ENCODE data around the gene FOXD2. TPM values are rescaled to one million over a fixed set of nuclear protein-coding genes. Genes with fewer than 3 reads are reported as not detected.

Gene FOXD2
- total RNA-seq, 1 donor from 2014 or later: not detected

- no peak for DNase-seq
- H3K36me3 ChIP-seq: no peaks in the 10 kb centered on the region
- peaks cover 70% of the 10 kb centered on the region for H3K27me3 ChIP-seq (ENCODE audit: low read depth)
- no peaks in the 10 kb centered on the region for H3K9me3 ChIP-seq (replicated peaks)
- H3K27ac ChIP-seq (replicated peaks): no peak overlapping the region
- TF ChIP-seq, protein P1, sequence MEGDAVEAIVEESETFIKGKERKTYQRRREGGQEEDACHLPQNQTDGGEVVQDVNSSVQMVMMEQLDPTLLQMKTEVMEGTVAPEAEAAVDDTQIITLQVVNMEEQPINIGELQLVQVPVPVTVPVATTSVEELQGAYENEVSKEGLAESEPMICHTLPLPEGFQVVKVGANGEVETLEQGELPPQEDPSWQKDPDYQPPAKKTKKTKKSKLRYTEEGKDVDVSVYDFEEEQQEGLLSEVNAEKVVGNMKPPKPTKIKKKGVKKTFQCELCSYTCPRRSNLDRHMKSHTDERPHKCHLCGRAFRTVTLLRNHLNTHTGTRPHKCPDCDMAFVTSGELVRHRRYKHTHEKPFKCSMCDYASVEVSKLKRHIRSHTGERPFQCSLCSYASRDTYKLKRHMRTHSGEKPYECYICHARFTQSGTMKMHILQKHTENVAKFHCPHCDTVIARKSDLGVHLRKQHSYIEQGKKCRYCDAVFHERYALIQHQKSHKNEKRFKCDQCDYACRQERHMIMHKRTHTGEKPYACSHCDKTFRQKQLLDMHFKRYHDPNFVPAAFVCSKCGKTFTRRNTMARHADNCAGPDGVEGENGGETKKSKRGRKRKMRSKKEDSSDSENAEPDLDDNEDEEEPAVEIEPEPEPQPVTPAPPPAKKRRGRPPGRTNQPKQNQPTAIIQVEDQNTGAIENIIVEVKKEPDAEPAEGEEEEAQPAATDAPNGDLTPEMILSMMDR (IDR thresholded peaks at IDR 0.05; ENCODE audit: borderline replicate concordance): no peak
- intact Hi-C loops (cut with micrococcal nuclease): no loop called here
- peaks cover 11% of the 10 kb centered on the region for H3K4me1 ChIP-seq
- H3K4me3 ChIP-seq: no peak overlapping the region
These were observed 50.1 kb downstream of the FOXD2 start for GRCh38 chr1:47487850-47488450.

Other genes with a start within 250 kb of the FOXD2 start
- gene PDZK1IP1, start 248.0 kb upstream of the FOXD2 start, total RNA-seq: not detected
- gene TAL1, start 205.8 kb upstream of the FOXD2 start, total RNA-seq: 4.3 TPM
- 0.58 TPM for gene STIL, start 123.9 kb upstream of the FOXD2 start, total RNA-seq
- 78.2 TPM for gene CMPK1, start 104.3 kb upstream of the FOXD2 start, total RNA-seq
- not detected for gene FOXE3, start 21.8 kb upstream of the FOXD2 start, total RNA-seq